Stimulated activated CD8-positive, alpha-beta memory T cell treated with anti-CD3 and anti-CD28 coated beads, Interleukin-15, amount 100 ng/mL, for 24 hours (primary cell): Measurements from ENCODE around the gene CD276.
"Not testable (repeated sequence)": the region's sequence is repeated elsewhere in the genome, so short reads cannot be mapped to it uniquely, and the experiment has no call there.

ENCODE experiments used
- DNase-seq: peaks from one replicate; pipeline ENCODE4 v3.0.0-alpha.2; 2020; ENCODE audit warnings: low read depth

CD276 gene

GRCh38 chr15:73683777-73684580, at the start of gene CD276:
CD276 (plus strand) TSS chr15:73684383; CDS start chr15:73699640, 15,257 bp downstream.
- DNase-seq, result no peak

GRCh38 chr15:73637527-73637926, 46.7 kb upstream of the CD276 start:
- DNase-seq, result no peak

GRCh38 chr15:73639464-73639863, 44.7 kb upstream of the CD276 start:
- not testable (repeated sequence) for DNase-seq

GRCh38 chr15:73647259-73648013, 36.7 kb upstream of the CD276 start:
- DNase-seq, result no peak

GRCh38 chr15:73648014-73648295, 36.2 kb upstream of the CD276 start:
- DNase-seq, result no peak

- DNase-seq, result no peak
Observed at GRCh38 chr15:73650416-73651126, 33.6 kb upstream of the CD276 start.

GRCh38 chr15:73654659-73655058, 29.5 kb upstream of the CD276 start:
- DNase-seq, result no peak

- DNase-seq, result no peak
Observed at GRCh38 chr15:73655724-73656123, 28.5 kb upstream of the CD276 start.

GRCh38 chr15:73658645-73659044, 25.5 kb upstream of the CD276 start:
- DNase-seq, result no peak

GRCh38 chr15:73660455-73660854, 23.7 kb upstream of the CD276 start:
- DNase-seq, result no peak

- no peak for DNase-seq
Observed at GRCh38 chr15:73674587-73674986, 9.6 kb upstream of the CD276 start.

- no peak for DNase-seq
Observed at GRCh38 chr15:73677146-73677607, 7.0 kb upstream of the CD276 start.

- DNase-seq, result no peak
Observed at GRCh38 chr15:73677733-73678132, 6.5 kb upstream of the CD276 start.

- DNase-seq, result no peak
Observed at GRCh38 chr15:73678498-73678897, 5.7 kb upstream of the CD276 start.

GRCh38 chr15:73679180-73679579, 5.0 kb upstream of the CD276 start:
- no peak for DNase-seq

- DNase-seq, result no peak
Observed at GRCh38 chr15:73679964-73680363, 4.2 kb upstream of the CD276 start.

- no peak for DNase-seq
Observed at GRCh38 chr15:73680549-73680948, 3.6 kb upstream of the CD276 start.

- no peak for DNase-seq
Observed at GRCh38 chr15:73681063-73681462, 3.1 kb upstream of the CD276 start.

GRCh38 chr15:73681856-73682599, 2.2 kb upstream of the CD276 start:
- no peak for DNase-seq

GRCh38 chr15:73682600-73683090, 1.5 kb upstream of the CD276 start:
- no peak for DNase-seq

GRCh38 chr15:73683257-73683776, 866 bp upstream of the CD276 start:
- DNase-seq, result no peak
